OCI-LY7 (cell line): Measurements from ENCODE around the gene SLAIN2.

Experiments used
- CTCF ChIP-seq: fragments of 200-600 bp; sonication (generic); conservative IDR thresholded peaks from 2 replicates; pipeline ENCODE4 v1.5.1; 2014; ENCODE audit warnings: mild to moderate bottlenecking, antibody characterized with exemption, low read length, moderate library complexity, mixed read lengths
- EZH2phosphoT487 ChIP-seq: fragments of 200-600 bp; sonication (generic); IDR thresholded peaks from 2 replicates; pipeline ENCODE4 v1.6.1; 2018; ENCODE audit warnings: low read depth, borderline replicate concordance, mild to moderate bottlenecking, mixed run types, antibody characterized with exemption, low read length, moderate library complexity, mixed read lengths

GRCh38 chr4:48379587-48380180 is 38.4 kb downstream of the SLAIN2 start:
- no peak for TF ChIP-seq CTCF
- TF ChIP-seq EZH2phosphoT487 = no peak
